ENCODE measurements around the gene RGS8.

- TF ChIP-seq CTCF (IDR thresholded peaks at IDR 0.05) (no peak), RCOR1 (IDR thresholded peaks at IDR 0.05; ENCODE audit: low read length) (no peak), POLR2AphosphoS5 (IDR thresholded peaks at IDR 0.05; ENCODE audit: low read depth, low read length) (no peak), MAX (IDR thresholded peaks at IDR 0.05; ENCODE audit: low read depth) (no peak), YY1 (IDR thresholded peaks at IDR 0.05; ENCODE audit: low read depth) (no peak), EZH2phosphoT487 (IDR thresholded peaks at IDR 0.05; ENCODE audit: borderline replicate concordance, low read depth) (no peak), MXI1 (IDR thresholded peaks at IDR 0.05; ENCODE audit: low read depth, low read length) (no peak), GABPA (IDR thresholded peaks at IDR 0.05; ENCODE audit: low read depth) (no peak), GATA2 (CRISPR knock-in tag; IDR thresholded peaks at IDR 0.05) (no peak), JUND (IDR thresholded peaks at IDR 0.05) (no peak), SMC3 (IDR thresholded peaks at IDR 0.05; ENCODE audit: low read depth, low read length) (no peak)
These were observed 17.7 kb downstream of the RGS8 start for GRCh38 chr1:182666706-182667105.

All from SK-N-SH (cell line).